GDM1 (cell line): ENCODE data around the gene BRD3OS.

Experiments
- DNase-seq: peaks from one replicate; lab custom pipeline; 2025; lab: John Stamatoyannopoulos, UW

Gene BRD3OS

DNA sequence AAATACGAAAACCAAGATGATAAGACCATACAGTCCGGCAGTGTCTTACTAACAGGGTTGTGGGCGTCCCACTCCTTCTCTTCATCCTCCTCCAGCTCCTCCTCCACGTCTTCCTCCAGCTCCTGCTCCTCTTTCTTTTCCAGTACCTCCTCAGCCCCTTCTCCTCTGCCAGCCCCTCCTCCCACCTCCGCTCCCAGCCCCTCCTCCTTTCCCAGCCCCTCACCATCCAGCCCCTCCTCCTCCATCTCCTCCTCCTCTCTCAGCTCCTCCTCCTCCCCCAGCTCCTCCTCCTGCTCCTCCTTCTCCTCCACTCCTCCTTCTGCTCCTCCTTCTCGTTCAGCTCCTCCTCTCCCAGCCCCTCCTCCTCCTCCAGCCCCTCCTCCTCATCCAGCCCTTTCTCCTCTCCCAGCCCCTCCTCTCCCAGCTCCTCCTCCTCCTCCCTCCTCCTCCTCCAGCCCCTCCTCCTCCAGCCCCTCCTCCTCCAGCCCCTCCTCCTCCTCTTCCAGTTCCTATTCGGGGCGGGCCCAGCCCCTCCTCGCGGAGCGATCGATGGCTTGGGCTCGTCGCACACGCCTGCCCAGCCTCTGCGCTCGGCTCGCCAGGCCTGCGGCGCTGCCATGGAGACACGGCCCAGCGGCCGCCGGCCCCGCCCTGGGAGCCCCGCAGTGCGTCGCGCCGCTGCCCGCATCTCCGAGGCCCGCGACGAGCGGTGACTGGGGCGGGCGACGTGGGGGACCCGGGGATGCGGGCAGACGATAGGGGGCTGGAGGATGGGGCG is at the start of gene BRD3OS:
BRD3OS (plus strand) TSS at position 654 of the 778 bp plus-strand sequence. CDS start 1,267 bp downstream, outside the sequence.
- DNase-seq = peak; percentile 100

GRCh38 chr9:133975511-133975910 is 49.8 kb upstream of the BRD3OS start:
- DNase-seq = no peak

DNA sequence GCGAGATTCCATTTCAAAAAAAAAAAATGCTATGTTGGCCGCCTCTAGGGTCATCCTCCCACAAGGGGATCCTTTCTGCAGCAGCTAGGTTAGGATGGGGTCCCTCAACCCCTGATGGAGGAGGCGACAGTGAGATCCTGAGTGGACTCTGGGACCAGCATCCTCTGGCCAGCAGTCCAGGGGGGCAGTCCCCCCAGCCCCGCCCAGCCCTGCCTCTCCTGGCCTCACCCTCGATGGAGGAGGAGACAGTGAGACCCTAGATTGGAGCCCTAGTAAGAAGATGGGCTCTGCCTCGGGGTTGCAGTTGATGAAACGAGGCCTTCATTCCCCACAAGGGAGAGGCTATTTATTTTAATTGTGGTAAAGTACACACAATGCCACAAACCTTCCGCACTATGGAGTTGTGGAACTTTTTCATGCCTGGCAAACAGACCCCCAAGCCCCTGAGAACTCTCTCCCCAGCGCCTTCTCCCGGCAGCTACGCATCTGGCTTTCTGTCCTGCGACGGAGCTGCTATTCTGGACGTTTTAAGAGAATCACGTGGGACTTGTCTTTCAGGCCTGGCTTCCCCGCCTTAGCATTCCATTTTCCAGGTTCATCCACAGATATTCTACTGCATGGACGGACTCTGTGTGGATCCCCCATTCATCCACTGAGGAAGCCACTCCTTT is 49.0 kb upstream of the BRD3OS start:
- no peak for DNase-seq

DNA sequence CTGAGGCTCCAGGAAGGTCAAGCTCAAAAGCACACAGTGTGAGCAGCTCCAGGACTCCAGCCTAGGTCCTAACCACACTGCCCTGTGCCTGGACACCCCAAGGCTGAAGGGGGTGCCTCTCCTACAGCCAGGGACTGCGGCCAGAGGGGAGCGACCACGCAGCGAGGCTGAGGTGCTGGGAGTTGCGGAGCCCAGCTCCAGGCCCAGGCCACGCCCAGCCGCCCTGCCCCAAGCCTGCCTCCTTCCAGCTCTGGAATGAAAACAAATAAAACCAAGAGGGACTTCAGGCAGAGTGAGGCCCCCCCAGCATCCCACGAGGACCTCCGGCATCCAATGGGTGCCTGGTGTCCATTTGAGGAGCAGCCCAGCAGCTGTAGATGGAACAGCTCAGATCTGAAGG is 48.4 kb upstream of the BRD3OS start:
- DNase-seq = no peak

- no peak for DNase-seq
These were observed 47.7 kb upstream of the BRD3OS start for GRCh38 chr9:133977421-133978201.

DNA sequence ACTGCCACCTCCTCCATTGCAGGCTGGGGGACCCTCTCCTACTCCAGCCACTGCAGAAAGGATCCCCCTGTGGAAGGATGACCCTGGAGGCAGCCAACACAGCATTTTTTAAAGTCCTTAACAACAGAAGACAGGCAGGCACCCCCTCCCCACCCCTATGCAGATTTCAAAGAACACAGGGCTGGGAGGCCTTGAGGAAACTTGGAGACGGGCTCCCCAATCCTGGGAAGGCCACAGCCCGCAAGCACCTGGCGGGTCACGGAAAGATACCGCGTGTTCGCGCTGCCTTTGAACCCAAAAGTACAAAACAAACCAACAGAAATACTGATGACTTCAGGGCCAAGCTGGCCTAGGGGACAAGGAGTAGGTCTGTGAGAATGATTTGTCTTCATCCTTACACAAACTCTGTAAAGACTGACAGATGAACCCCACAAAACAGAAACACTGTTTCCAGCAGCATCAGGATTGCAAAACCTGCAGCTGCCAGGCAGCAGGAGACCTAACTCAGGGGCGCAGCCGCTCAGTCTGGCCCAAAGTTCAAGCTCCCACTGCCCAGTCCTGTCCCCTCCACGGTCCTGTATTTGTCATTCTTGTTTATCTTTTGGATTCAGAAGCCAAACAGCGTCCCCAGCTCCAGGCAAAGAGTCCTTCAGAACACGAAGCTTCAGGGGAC is 46.9 kb upstream of the BRD3OS start:
- DNase-seq = no peak

GRCh38 chr9:133978899-133979272 is 46.4 kb upstream of the BRD3OS start:
- no peak for DNase-seq

GRCh38 chr9:133979273-133979920 is 45.9 kb upstream of the BRD3OS start:
- no peak for DNase-seq

DNA sequence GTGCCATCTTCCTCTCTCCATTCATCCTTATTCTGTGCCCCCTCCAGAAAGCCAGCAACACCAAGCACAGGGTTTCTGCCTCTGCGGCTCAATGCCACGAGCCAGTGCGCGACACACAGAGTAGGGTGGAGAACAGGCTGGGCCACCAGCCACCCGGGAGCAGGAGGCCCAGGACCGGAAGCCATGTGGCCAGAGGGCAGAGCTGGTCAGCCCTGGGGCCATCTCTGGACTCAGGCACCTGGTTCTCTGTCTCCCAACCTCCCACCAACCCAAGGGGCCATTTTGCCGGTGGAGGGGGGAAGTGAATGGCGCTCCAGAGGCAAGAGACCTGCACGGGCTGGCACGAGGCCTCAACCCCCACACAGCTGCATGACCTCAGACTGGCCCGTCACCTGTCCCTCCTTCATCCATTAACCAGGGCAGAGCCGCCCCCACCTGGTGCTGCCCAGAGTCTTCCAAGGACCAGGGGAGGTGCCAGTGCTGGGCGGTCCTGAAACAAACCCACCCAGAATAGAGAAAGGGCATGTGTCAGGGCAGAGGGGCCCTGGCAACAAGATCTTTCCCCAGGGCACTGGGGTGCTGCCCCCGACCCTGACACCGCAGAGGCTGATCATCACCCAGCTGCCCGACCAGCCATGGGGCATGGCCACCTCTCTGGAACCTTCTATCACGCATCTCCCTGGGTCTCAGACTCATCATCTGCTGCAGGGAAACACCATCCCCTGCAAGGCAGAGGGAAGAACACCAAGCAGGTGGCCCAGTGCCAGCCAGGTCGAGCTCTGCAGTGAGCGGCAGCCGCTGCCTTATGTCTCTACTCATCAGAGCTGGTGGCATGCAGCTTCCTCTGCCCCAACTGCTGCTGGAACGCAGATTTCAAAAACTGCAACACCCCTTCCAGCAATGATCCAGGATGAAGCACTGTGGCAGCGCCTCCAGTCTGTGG is 45.1 kb upstream of the BRD3OS start:
- DNase-seq = no peak

- no peak for DNase-seq
These were observed 44.3 kb upstream of the BRD3OS start for GRCh38 chr9:133980864-133981588.

DNA sequence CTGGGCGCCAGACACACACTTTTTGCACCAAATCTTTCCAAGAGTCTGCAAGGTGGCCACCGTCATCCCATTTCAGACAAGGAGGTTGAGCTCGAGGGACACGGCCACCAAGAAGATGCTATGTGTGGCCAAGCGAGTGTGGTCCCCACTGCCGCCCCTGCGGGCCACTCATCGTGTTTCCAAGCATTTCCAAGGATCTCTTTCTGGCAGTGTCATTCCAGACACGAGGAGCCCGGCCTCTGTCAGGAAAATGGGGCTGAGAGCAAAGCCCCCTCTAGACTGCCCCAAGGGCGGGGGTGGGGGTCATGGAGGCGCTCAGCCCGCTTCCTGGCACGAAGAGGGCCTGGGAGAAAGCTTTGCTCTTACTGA is 43.7 kb upstream of the BRD3OS start:
- DNase-seq = no peak

DNA sequence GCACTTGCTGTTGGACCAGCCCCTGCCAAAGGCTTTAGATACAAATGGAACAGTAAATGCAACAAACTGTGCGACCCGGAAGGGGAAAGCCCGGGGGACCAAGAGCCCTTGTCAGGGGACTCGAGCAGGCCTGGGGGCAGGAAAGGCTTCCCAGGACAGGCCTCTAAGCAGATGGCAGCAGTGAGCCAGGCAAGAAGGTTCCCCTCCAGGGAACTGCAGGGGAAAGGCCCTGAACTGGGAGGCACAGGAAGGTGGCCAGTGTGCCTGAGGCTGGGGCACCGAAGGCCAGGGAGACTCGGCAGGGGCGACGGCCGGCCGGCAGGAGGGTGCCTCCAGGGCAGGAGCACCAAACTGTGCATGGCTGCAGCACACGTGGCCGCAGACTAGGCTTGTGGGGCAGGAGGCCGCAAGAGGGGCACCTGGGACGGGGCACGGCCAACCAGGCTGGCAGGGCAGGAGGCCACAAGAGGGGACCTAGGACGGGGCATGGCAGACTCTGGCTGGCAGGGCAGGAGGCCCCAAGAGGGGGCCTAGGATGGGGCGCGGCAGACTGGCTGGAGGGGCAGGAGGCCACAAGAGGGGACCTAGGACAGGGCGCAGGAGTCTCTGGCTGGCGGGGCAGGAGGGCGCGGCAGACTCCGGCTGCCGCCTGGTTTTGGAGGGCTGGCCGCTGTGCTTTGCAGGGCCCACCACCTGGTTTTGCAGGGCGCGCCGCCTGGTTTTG is 43.2 kb upstream of the BRD3OS start:
- DNase-seq = no peak

DNA sequence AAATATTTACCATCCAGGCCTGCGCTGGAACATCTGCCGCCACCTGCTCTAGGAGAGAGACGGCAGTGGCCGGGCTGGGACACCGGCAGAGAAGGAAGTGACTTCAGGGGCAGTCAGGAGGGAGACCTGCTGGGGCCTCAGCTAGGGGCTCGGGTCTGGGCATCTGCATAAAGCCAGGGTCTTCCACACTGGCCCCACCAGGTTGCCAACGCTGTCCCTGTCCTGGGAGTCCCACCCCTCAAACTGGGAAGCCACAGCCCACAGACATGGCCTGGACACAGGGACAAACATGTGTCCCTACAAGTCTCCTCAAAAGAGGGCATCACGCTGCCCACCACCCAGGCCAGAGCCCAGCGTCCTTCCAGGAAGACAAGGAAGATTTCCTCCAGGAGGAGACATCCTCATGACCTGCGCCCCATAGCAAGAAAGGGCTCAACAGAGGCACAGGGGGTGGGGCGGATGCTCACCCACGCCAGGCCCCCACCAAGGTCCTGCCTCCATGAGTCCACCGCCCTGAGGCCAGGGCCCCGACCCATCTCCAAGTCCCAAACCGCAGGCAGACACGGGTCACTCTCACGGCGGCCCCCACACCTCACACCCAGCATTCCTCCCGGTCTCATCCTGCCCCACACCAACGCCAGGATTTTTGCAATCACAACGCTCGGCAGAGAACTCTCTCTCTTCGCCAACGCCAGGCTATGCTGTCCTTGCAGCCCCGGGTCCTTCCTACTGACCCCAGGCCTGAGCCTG is 42.1 kb upstream of the BRD3OS start:
- no peak for DNase-seq

- no peak for DNase-seq
These were observed 39.2 kb upstream of the BRD3OS start for GRCh38 chr9:133986061-133986460.

DNA sequence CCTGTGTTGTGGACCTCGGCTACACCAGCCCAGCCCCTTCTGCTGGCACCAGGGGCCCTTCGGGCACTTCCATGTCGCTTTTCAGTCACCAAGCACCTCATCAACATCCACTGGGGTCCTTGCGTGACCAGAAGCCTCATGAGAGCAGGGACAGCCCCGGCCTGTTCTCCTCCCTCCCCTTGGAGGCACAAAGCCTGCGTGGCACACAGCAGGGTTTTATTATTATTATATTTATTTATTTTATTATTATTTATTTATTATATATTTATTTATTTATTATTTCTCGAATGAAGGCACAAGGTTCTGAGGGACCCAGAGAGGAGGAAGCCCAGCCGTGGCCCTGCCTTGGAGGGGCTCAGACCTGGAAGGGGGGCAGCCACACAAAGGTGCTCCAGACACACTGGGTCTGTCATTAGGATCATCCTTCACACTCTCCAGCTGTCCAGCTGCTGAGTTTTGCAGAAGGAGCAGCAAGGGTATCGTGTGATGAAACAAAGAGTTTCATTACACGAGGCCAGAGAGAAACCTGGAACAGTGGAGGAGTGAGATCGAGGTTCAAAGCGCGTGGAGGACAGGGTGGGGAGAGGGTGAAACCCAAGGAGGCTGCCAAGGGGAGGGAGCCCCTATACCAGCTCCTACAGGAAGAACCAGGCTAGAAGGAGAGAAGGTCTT is 38.4 kb upstream of the BRD3OS start:
- no peak for DNase-seq

DNA sequence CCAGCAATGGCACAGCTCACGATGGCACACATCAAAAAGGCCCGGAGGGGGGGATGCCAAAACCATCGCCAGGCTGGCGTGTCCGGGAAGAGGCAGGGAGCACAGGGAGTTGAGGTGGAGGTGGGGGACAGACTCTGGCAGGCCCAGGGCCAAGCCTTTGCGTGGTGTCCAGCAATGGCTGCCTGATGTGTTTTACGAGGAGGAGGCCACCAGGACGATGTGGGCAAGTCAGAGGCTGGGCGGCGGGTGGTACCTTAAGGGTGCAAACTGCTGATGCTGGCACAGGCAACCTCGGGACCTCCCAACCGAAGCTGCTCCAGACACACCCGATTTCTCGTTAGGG is 37.9 kb upstream of the BRD3OS start:
- no peak for DNase-seq

DNA sequence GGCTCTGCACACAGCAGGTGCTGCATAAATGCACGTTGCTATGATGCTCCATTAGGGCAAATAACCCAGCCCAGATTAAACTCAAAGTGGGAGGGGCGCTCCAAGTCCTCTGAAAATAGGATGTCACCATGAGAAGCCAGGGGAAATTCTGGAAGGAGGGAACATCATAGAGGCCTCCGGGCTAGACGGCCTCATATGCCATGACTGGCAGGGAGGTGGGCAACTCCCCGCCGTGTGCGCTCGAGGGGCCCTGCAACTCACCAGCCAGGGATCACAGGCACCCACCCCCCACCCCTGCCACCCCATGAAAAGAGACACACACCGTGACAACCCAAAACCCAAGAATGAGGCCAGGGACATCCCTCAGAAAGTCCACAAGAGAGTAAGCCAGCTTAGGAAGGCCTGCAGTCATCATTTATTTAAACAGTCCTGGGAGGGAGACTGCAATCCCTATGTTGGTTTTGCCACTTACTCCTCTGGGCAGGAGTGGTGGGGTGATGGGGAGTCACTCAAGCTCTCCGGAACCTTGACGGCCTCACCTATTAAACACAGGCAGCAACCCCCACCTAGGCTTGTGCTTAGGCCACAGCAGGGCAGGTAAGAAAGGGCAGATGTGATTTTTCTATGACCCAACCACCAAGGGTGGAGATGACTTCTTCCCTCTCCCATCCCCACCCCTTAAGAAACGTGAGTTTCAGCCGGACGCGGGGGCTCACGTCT is 37.2 kb upstream of the BRD3OS start:
- no peak for DNase-seq
